ENCODE data around the gene SDK1.

The SDK1 gene

DNA sequence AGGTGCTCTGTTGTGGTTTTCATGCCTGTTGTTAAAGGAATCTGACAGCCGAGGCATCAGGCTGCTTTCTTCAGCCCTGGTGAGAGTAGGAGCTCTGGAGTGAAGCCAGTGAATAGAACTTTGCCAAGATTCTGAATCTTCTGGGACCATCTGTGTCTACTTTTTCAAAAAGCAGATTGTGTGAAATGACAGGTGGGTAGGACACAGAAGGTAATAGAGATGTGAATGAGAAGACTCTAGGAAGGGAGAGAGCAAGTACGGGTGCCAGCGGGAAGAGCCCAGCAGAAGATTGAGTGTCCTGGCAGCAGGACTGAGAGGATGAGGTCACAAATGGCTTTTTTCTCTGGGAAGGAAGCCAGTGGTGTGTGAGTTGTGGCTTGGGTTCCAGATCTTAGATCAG is 429.2 kb downstream of the SDK1 start:
- Histone ChIP-seq H3K4me1 (ENCODE audit: control insufficient read depth, insufficient read depth, low read length) (peaks cover 6% of the 10 kb centered on the region; the same call in 1 of the 2 replicates), H3K4me3 (ENCODE audit: low read depth, low read length) (no peak overlapping the region), H3K9me3 (ENCODE audit: control insufficient read depth, insufficient read depth, low read depth, low read length) (no peaks in the 10 kb centered on the region), H3K36me3 (ENCODE audit: control insufficient read depth in 2 of 2, insufficient read depth in 1 of 2, low read length in 2 of 2) (no peaks in the 10 kb centered on the region), H3K27ac (ENCODE audit: extremely low read depth, low read depth, low read length) (no peak overlapping the region)
- ChIA-PET POLR2A (no interaction called here), CTCF (no interaction called here)
- no peak for TF ChIP-seq ZNF280D (tag by site-specific recombination; IDR thresholded peaks at IDR 0.05)
- TF ChIP-seq ZNF791 (tag by site-specific recombination; IDR thresholded peaks at IDR 0.05): no peak
- TF ChIP-seq ZNF366 (tag by site-specific recombination; conservative IDR thresholded peaks at IDR 0.05): no peak
- TF ChIP-seq ZNF544 (tag by site-specific recombination; IDR thresholded peaks at IDR 0.05): no peak
- TF ChIP-seq, protein P1, sequence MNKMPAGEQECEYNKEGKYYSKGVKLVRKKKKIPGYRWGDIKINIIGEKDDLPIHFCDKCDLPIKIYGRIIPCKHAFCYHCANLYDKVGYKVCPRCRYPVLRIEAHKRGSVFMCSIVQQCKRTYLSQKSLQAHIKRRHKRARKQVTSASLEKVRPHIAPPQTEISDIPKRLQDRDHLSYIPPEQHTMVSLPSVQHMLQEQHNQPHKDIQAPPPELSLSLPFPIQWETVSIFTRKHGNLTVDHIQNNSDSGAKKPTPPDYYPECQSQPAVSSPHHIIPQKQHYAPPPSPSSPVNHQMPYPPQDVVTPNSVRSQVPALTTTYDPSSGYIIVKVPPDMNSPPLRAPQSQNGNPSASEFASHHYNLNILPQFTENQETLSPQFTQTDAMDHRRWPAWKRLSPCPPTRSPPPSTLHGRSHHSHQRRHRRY (tag by site-specific recombination; IDR thresholded peaks at IDR 0.05): no peak
- no peak for TF ChIP-seq ZNF664 (tag by site-specific recombination; IDR thresholded peaks at IDR 0.05)
- no peak for TF ChIP-seq ZNF138 (tag by site-specific recombination; IDR thresholded peaks at IDR 0.05; ENCODE audit: borderline replicate concordance)
- TF ChIP-seq ZSCAN16 (tag by site-specific recombination; IDR thresholded peaks at IDR 0.05): no peak
- TF ChIP-seq ZNF202 (tag by site-specific recombination; IDR thresholded peaks at IDR 0.05; ENCODE audit: borderline replicate concordance): no peak
- TF ChIP-seq PRDM1 (tag by site-specific recombination; IDR thresholded peaks at IDR 0.05): no peak
- TF ChIP-seq EGR2 (tag by site-specific recombination; IDR thresholded peaks at IDR 0.05; ENCODE audit: low read depth): no peak
- TF ChIP-seq, protein P2, sequence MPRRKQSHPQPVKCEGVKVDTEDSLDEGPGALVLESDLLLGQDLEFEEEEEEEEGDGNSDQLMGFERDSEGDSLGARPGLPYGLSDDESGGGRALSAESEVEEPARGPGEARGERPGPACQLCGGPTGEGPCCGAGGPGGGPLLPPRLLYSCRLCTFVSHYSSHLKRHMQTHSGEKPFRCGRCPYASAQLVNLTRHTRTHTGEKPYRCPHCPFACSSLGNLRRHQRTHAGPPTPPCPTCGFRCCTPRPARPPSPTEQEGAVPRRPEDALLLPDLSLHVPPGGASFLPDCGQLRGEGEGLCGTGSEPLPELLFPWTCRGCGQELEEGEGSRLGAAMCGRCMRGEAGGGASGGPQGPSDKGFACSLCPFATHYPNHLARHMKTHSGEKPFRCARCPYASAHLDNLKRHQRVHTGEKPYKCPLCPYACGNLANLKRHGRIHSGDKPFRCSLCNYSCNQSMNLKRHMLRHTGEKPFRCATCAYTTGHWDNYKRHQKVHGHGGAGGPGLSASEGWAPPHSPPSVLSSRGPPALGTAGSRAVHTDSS (tag by site-specific recombination; IDR thresholded peaks at IDR 0.05): no peak
- TF ChIP-seq TCF7L2 (IDR thresholded peaks at IDR 0.05; ENCODE audit: borderline replicate concordance, low read depth, low read length): no peak
- TF ChIP-seq SP7 (tag by site-specific recombination; IDR thresholded peaks at IDR 0.05): no peak
- no peak for TF ChIP-seq SETDB1 (IDR thresholded peaks at IDR 0.05; ENCODE audit: insufficient read length, low read length)

DNA sequence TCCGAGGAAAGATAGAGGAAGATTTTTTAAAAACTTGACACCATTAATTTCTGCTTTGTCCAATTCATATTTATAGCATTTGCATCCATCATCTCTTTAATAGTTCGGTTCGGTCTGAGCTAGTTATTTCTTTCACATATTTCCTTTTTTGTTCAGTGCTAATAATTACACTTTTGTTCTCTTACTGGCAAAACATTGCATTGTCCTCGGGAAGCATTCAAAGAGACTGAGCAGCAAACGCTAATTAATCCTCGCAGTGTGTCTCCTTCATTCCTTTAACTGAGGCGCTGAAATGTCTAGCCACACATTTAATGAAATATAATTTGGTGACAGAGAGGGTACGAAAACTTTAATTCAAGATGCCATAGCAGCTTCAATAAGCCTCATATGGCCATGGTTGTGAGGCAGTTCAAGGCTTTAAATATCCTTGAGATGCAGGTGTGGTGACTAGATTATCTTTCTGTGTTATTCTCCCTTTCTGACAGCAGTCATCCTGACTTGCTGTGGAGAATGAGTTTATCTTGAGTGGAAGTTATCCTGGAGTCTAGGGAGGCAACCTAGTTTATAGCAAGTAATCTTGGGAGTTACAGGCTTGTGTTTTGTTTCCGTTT is 431.4 kb downstream of the SDK1 start:
- POLR2A ChIA-PET: no interaction called here
- Histone ChIP-seq H3K4me1 (ENCODE audit: control insufficient read depth, insufficient read depth, low read length) (no peaks in the 10 kb centered on the region), H3K9me3 (ENCODE audit: control insufficient read depth, insufficient read depth, low read depth, low read length) (no peaks in the 10 kb centered on the region), H3K27ac (ENCODE audit: extremely low read depth, low read depth, low read length) (no peak overlapping the region), H3K36me3 (ENCODE audit: control insufficient read depth in 2 of 2, insufficient read depth in 1 of 2, low read length in 2 of 2) (no peaks in the 10 kb centered on the region), H3K4me3 (ENCODE audit: low read depth, low read length) (no peak overlapping the region)
- CTCF ChIA-PET: interaction anchor here (0.6 to 0.8 kb wide), 2 partner anchors 27 to 651 kb away, joined by 3 read pairs; no protein-coding TSS in a partner anchor
- no peak for TF ChIP-seq ZNF777 (tag by site-specific recombination; IDR thresholded peaks at IDR 0.05; ENCODE audit: borderline replicate concordance)
- TF ChIP-seq ZSCAN23 (tag by site-specific recombination; IDR thresholded peaks at IDR 0.05): no peak
- TF ChIP-seq, protein P3, sequence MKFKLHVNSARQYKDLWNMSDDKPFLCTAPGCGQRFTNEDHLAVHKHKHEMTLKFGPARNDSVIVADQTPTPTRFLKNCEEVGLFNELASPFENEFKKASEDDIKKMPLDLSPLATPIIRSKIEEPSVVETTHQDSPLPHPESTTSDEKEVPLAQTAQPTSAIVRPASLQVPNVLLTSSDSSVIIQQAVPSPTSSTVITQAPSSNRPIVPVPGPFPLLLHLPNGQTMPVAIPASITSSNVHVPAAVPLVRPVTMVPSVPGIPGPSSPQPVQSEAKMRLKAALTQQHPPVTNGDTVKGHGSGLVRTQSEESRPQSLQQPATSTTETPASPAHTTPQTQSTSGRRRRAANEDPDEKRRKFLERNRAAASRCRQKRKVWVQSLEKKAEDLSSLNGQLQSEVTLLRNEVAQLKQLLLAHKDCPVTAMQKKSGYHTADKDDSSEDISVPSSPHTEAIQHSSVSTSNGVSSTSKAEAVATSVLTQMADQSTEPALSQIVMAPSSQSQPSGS (tag by site-specific recombination; IDR thresholded peaks at IDR 0.05; ENCODE audit: low read depth): no peak
- no peak for TF ChIP-seq ZNF747 (tag by site-specific recombination; IDR thresholded peaks at IDR 0.05)
- TF ChIP-seq ZNF629 (tag by site-specific recombination; IDR thresholded peaks at IDR 0.05): no peak
- TF ChIP-seq ZNF600 (tag by site-specific recombination; IDR thresholded peaks at IDR 0.05): no peak
- no peak for TF ChIP-seq ZBTB1 (tag by site-specific recombination; IDR thresholded peaks at IDR 0.05)
- TF ChIP-seq ZNF473 (tag by site-specific recombination; IDR thresholded peaks at IDR 0.05): no peak
- TF ChIP-seq ZNF610 (tag by site-specific recombination; IDR thresholded peaks at IDR 0.05; ENCODE audit: borderline replicate concordance): no peak
- TF ChIP-seq ZNF133 (tag by site-specific recombination; IDR thresholded peaks at IDR 0.05): no peak
- TF ChIP-seq ZNF830 (tag by site-specific recombination; IDR thresholded peaks at IDR 0.05; ENCODE audit: low read depth): no peak
- no peak for TF ChIP-seq ZNF626 (tag by site-specific recombination; IDR thresholded peaks at IDR 0.05)
- no peak for TF ChIP-seq ZNF654 (tag by site-specific recombination; IDR thresholded peaks at IDR 0.05; ENCODE audit: low read depth)
- no peak for TF ChIP-seq ZNF549 (tag by site-specific recombination; IDR thresholded peaks at IDR 0.05)

All from HEK293 (cell line).